GM18867 (cell line): ENCODE results near the gene COL4A1.

Source experiments
- ATAC-seq: cut with Tn5 transposase; IDR thresholded peaks from one replicate; pipeline ENCODE4 v1.9.1; 2021; ENCODE audit warnings: mild to moderate bottlenecking, moderate library complexity; ENCODE audit not compliant: unreplicated experiment

The COL4A1 gene

DNA sequence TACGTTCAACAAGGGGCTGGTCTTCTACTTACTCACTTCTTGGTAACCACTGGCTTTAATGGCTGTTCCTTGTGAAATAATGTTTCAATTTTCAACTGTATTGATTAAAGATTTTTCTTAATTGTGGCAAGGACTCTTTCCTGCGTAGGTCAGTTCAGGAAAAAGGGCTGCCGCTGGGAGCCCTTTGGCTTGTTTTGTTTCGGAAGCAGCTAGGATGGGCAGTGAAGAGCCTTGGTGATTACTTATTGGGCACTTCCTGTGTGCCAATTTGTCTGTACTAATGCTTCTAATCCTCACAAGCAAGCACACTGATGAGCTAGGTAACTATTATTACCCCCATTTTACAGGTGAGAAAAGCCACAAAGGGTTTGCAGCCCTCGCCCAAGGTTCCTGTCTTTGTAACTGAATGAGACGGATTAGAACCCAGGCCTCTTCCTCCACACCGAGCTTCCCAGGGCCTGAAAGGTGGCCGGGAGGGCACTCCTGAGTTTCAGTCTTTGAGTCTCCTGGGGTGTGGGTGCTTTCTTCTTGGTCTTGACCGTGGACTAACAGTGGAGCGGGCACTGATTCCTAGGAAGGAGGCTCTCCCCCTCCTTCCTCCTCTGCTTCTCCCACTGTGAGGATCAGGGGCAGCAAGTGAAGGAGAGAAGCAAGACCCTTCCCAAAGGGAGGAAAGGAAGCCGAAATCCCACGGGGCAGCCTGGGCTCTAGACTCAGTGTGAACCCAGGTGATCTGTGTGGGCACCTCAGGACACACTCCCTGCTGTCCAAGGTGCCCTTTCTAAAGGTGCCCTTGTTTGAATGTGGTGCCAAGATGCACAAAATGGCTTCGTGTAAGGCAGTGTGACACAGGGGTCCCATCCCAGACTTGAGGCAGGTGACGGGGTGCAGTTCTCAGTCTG lies 3.8 kb upstream of the COL4A1 start:
- no peak for ATAC-seq

DNA sequence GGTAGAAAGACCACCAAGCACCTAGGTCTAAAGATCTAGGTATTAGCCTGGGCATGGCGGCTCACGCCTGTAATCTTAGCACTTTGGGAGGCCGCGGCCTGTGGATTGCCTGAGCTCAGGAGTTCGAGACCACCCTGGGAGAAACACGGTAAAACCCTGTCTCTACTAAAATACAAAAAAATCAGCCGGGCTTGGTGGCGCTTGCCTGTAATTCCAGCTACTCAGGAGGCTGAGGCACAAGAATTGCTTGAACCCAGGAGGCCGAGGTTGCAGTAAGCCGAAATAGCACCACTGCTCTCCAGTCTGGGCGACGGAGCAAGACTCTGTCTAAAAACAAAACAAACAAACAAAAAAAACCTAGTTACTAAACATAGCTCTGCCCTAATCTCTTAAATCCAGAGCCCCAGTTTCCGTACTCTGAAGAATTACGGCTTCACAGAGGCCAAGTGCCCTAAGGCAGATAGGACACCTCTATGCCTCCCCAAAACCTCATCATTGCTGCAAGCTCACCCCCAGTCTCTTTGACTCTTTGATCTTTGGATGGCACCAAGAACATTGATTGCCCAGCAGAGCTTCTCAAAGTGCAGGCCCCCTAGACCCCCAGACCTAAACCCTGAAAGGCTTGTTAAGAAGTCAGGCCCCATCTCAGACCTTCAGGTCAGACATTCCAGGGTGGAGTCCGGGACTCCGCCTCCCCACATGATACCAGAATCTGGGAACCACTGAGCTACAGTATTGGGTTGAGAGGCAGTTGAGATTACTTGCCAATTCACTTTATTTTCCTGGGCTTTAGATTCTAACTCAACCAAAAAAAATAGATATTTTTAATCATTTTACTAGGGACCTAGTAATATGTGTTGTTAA lies 2.9 kb upstream of the COL4A1 start:
- no peak for ATAC-seq

DNA sequence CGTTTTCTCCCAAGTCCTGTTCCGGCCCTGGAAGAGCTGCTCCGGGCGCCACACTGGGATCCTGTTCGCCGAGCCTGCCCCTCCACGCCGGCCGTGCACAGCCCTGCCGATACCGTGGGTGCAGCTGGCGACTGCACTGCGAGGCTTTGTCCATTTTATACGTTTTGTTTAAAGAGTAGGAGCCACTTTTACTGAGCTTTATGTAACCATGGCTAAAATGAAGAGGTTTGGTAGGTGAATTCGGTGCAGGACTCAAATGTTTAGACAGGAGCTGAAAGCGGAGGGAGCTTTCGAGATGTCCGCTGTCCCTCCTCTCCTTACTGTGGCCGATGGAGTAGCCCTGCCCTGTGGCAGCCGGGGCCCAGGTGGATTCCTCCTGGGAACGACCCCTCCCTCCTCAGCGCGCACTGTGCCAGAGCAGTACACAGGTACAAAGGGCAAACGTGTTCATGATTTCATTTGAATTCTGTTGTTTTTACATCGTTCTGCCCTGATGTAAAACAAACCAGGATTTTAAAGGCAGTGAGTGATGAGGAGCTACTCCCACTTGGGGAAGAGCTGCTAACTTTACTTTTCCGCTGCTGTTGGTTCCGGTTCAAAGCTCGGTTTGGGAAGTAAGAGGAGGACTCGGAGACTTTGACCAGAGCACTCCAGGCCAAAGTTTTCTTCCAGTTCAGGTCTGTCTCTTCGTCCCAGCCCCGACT lies 1.9 kb upstream of the COL4A1 start:
- no peak for ATAC-seq

DNA sequence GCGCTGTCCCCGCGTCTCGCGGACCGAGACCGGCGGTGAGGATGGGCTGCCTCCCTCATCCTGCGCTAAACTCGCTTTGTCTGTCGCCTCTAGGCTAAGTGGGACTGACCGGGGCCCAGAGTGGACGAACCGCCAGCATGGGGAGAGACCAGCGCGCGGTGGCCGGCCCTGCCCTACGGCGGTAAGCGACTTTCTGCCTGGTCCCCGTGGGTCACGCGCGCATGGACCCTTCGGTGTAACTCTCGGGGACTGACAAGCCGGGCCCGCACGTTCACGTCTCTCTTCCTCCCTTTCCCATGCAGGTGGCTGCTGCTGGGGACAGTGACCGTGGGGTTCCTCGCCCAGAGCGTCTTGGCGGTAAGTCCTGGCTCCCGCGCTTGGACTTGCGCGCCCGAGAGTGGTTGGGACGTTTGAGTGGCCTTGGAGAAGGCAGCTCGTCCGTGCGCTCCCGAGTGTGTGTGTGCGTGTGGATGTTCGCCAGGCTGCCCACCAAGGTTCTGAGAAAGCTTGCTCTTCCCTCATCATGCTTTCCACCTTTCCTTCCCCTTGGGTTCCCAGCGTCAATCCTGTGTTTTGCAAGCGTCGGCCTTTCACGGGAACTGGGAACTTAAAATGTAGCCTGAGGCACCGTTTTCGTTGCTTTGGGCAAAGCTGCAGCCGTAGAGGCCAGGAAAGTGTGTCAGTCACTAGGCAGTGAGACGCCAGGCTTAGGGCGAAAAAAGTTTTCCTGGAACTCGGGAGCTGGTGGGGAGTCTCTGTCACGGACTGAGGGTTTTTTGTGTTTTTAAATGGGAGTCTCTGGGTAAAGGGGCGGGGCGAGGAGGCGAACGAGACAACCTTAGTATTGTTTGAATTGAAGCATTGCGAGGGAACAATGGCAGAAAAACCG lies 1.1 kb upstream of the COL4A1 start:
- no peak for ATAC-seq

DNA sequence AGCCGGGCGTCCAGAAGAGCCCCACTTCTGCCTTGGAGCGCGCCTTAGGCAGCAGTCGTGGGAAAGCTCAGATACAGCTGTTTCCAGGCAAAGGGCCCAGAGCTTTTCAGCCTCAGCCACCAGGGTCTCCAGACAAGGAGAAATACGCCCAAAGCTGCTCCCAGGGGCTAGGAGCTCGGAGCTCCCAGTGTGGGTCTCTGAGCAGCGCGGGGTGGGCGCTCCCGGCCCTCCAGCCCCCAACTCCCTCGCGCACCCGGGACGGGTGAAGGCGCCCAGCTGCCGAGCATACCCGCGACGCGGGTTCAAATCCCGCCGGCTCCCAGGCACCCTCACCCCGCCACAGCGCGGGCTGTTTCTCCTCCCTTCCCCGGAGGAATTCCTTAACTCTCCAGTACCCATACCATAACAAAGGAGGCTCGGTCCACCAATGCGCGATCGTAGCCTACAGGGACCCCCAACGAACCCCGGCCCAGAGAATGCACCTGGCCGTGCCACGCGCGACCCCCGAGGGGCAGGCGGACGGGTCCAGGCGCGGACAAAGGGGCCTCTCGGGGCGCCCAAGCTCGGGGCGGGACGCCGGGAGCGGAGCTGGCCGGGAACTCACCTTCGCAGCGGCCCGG lies 507 bp downstream of the COL4A1 start:
- no peak for ATAC-seq

DNA sequence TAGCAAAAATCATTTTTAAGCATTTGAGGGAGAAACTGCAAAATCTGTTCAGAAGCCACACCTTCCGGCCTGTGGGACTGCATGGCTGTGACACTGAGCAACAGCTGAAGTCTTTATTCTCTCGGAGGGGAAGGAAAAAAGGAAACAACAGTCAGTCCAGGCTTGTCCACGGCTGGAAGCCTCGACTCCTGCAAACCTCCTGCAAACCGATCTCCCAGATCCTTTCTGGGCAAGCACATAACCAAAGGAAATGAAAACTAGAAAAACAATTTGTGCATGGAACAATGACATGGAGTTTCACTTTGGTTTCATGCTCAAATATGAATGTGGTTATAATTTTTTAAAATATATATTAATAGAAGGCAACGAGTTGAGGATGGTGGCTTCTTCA lies 1.0 kb downstream of the COL4A1 start:
- no peak for ATAC-seq

DNA sequence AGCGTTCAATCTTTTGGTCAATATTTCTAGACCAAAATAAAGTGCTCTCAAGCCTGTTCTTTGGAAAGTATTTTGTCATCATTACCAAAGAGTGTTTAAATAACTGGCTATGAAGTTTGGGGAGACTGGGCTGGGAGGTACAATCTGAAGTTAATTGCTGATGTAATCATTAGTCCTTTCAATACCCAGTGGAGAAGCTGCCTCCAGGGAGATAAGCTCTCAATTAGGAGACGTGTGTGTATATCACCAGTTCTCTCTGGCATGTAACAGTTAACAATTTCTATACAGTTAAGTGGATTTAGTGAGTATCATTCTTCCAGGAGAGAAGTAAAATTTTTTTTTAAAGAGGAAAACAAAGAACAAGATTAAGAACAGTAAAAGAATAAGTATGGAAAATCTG lies 1.4 kb downstream of the COL4A1 start:
- ATAC-seq: no peak

DNA sequence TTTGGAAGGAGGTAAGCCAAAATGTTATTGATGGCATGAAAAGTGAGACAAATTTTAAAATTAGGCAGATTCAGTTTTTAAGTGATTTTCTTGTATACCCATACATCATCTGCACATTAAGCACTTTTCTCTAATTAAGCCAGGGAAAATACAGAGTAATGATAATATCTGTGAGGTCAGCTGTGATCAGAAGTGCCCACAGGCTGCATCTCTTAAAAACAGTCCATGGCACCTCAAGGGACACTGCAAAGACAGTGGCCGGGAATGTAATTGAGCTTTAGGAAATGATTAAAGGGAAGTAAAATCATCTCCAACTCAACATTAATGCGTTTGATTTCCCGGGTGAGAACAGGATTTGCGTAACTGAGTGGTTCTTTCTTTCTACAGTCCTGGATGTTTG lies 2.0 kb downstream of the COL4A1 start:
- ATAC-seq: no peak

DNA sequence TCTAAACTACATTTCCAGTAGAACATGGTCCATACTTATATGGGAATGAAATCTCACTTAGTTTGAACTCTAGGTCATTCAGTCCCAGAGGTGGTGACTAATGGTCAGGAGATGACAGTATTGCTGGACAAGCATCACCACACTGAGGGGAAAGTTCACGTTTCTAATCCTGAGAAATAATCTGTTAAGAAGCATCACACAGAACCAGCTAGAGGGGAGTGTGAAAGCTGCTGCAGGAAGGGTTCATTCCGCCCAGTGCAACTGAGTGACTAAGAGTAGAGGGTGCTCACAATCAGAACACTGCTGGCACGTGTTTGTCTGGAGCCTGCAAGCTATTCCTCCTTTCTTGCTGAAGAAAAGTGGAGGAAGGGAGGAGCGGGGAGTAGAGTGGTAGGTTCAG lies 2.7 kb downstream of the COL4A1 start:
- no peak for ATAC-seq

DNA sequence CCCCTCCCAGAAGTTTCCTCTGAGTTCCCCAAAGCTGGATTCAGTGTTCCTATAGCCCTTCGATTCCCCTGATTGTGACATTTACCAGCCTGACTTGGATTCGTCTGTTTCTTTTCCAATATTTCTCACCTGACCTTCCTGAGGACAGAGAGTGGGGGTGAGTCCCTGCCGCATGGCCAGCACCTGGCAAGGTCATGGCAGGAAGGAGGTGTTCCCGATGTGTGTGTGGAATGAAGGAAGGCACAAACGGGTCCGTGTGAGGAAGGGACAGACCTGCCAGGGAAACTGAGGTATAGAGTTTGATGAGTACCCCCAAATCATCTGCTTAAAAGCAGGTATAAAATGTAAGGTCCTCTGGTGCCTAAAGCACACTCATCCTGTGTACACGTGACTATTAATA lies 3.3 kb downstream of the COL4A1 start:
- ATAC-seq: no peak

DNA sequence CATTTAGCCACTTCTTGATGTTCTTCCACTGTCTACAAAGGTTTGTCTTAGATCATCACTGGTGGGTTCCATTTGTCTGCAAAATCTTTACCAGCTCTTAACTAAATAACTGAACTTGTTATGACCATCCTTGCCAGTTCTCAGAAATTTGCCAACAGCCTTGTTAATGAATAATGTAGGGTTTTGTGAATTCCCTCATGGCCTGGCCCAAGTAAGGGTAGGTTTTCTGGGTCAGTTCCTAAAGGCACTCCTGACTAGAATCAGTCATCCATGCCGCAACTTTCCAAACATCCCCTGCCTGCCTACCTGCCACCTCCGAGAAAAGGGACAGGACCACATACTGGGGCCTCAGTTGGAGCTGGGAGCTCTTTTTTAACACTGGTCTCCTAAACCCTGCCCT lies 4.0 kb downstream of the COL4A1 start:
- no peak for ATAC-seq

DNA sequence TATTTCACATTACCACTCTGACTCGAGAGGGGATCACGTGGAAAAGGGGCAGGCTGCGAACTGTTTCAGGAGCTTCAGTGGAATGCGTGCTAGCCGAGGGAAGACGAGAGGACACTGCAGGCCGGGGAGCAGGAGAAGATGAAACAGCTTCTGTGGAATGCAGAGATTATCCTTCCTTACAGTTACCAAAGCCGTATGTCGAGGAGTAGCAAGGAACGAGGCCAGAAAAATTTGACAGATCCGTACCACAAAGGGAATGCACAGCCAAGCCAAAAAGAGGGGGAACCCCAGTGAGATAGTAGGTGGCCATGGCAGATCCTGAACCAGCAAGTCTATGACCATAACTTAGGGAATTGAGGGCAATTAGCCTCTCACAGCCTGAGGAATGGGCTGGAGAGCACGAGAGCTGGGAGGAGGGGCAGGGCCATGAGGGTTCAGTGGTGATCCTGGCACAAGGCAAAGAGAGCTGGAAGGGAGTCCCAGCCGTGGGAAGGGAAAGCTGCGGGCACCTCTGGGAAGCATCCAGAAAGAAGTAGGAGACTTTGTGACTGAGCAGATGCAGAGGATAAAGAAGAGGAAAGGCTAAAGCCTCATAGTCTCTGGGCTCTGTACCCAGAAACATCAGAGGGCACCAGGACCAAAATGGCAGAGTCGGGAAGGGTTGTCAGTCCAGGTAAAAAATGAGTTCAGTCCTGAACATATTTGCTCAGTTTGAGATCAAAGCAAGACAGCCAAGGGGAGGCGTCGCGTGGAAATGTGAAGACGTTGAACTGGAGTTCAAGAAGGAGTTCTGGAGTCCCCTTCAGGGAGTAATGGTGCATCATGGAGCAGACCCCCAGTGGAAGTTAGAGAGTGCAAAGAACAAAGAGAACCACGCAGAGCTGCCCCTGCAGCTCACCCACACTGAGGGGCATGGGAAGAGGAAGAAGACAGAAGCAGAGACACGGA lies 5.1 kb downstream of the COL4A1 start:
- ATAC-seq: no peak

DNA sequence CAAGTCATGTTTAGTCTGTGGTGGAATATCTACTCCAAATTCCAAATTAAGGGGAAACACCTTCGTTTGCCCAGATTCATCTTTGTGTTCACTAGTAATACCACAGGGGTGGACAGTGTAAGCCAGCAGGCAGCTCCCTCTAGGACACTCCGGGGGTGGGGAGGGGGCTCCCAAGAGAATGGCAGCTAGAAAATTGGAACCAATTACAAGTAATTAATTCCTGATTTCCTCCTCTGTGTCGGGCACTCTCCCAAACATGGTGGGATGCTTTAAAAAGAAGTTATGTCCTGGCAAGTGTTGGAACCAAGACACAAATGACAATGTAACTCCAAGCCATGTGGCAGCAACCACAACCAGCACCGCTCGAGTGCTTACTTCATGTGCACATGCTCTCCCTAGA lies 5.9 kb downstream of the COL4A1 start:
- ATAC-seq: no peak

DNA sequence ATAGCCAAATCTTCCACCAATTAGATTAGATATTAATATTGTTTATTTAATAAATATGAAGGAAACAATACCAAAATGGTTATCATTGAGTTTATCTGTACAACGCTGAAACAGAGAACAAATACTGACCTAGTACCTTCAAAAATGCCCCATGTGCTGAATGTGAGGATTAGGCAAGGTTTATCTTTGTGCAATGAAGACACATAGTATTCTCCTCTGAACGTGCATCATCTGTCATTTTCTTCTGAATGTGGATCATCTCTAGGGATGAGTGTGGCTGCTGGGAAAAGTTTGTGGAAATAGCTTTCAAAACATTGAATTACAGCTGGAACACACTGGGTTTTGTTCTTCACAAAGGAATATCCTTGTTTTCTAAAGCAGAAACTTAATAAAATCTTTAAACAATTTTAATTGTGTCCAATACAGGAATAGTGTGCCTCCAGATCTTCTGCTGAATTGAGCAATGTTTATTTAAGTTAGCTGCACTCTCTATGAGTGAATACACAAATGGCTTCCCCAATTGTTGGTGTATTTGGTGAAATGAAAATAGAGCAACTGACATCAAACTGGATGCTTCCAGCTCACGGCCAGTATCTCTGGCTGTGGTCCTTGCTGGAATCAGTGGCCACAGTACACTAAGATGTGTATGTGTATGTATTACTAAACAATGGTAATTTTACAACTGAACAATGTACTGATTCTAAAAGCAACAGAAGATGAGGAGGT lies 6.7 kb downstream of the COL4A1 start:
- ATAC-seq: no peak

DNA sequence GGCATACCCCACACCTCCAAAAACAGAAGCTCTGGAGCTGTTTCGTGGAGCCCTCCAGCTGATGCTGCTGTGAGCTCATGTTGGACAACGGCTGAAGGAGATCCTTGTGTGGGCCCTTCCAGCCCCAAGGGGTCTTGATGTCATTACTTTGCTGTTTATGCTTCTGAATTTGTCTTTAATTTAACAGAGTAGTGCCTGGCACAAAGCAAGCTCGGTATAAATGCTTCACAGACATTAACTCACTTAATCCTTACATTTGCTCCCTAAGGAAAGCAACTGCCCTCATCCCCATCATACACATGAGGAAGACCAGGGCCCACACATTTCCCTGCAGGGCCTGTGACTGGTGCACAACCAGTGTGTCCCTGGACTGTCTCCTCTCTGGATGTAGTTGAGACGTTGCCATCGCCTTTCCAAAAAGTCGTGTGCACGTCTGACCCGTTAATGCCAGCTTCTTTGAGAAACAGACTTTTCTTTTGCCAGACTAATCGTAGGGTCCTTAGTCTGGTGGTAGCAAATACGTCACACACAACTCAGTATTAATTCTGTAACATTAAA lies 7.6 kb downstream of the COL4A1 start:
- no peak for ATAC-seq

DNA sequence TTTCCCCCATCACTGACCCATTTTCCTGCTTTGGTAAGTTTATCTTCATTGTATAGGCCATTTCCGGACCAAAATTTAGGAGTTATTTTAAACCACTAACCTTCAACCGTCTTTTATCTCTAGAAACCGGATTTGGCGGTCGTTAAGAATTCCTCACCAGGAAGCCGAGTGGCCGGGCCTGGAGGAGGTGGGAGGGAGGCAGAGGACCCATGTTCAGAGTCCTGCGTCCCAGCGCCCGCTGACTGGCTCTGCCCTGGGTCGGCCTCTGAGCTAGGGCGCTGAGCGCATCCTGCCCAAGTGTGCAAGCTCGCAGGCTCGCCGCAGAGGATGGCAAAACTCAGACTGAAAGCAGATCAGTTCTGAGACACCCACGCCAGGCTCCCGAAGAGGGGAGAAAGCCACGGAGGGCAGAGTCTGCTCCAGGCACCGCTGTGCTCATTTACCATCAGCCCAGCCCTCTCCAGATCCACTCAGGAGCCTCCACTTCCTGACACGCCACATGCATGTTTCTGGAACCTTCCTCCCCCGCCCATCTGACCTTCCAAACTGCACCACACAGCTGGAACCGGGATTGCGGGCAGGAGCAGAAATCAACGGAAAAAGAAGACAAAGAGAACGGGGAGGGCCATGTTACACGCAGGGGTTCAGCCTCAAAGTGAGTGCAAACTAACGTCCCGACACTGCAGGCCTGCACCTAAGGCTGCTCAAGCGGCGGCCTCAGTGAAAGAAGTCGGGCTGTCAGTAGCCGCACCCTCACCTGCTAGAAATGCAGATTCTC lies 8.3 kb downstream of the COL4A1 start:
- ATAC-seq: no peak
